Stimulated activated CD4-positive, alpha-beta T cell treated with anti-CD3 and anti-CD28 coated beads, Interleukin-12 subunit alpha, Interleukin-12 subunit beta, amount 100 ng/mL, for 24 hours (primary cell): ENCODE data around the gene LRRC10B.

Experiments used
- DNase-seq, 2 experiments: peaks; one replicate each; pipeline ENCODE4 v3.0.0-alpha.2; 2020; ENCODE audit warnings: low read depth in 2 of 2

Gene LRRC10B

GRCh38 chr11:61486779-61487178 lies 21.8 kb upstream of the LRRC10B start:
- no peak for DNase-seq

- DNase-seq = no peak
These were observed 21.1 kb upstream of the LRRC10B start for GRCh38 chr11:61487342-61488025.

DNA sequence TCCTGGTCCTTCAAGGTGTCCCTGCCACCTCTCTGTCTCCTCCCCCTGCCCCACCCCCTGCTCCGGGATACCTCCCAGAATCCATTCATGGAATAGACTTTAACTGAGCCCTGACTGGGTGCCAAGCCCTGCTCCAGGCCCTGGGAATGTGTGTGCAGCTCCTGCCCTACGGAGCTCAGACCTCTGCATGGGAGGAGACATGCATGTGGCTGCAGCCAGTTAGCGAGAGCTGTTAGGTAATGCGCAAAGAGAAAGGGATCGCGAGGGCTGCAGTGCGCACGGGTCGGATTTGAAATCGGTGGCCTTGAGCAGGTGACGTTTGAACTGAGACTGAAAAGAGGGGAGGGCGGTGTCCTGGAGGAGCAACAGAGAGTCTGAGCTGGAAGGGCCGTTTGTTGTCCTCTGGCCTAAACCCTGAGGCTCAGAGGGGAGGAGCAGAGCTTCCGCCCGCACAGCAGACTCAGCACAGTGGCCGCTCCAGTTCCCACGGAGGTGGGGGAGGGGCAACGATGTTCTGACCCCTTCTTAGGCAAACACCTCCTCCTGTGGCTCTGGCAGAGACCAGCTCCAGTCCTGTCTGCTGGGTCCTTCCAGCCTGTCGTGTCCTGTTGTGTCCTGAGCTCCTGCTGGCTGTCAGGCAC lies 19.8 kb upstream of the LRRC10B start:
- DNase-seq = no peak

GRCh38 chr11:61489833-61490721 lies 18.5 kb upstream of the LRRC10B start:
- DNase-seq = no peak

DNA sequence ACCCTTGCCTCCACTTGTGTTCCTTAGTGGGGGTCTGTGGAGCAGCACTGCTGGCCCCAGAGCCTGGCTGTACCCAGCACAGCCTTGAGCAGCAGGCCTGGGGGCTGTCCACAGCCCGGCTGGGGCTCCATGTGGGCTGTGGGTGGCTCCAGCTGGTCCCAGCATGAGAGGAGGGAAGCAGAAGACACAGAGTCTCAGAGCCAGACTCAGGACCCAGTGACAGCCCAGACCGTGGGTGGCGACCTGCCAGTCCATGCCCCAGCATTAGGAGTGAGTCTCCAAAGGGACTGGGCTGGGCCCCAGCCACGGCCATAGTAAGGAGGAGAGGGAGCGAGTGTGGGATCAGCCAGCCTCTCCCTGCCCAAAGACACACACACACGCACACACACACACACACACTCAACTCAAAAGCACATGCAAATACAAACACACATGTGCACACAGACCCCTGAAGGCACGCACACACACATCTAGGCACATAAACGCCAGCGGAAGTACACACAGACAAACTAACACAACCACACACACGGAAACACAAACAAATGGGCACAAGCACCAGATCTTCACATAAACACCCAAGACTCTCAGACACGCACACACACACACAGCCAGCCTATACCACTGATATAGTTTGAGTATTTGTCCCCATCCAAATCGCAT lies 16.7 kb upstream of the LRRC10B start:
- no peak for DNase-seq

DNA sequence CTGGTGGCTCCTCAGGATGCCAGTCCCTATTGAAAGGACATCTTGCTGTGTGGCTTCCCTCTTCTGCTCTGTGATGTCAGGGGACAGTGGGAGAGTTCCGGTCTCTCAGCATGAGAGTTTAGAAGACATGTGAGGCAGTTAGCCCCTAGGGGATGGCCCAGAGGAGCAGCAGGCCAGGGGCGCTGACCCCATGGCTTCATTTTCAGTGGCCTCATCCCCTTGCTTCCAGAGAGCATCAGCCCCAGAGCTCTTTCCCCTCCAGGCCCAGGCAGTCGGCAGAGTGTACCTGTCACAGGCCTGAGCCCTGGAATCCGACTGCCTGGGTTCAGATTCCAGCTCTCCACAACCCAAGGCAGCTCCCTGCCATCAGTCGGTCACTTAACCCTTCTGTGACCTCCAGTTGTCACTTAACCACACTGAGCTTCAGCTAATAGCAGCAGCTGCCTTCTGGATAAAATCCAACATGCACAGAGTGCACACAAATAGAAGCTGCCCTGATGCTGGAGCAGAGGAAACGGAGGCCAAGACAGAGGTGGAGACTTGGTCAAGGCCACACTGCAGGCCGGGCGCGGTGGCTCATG lies 14.1 kb upstream of the LRRC10B start:
- DNase-seq = no peak

DNA sequence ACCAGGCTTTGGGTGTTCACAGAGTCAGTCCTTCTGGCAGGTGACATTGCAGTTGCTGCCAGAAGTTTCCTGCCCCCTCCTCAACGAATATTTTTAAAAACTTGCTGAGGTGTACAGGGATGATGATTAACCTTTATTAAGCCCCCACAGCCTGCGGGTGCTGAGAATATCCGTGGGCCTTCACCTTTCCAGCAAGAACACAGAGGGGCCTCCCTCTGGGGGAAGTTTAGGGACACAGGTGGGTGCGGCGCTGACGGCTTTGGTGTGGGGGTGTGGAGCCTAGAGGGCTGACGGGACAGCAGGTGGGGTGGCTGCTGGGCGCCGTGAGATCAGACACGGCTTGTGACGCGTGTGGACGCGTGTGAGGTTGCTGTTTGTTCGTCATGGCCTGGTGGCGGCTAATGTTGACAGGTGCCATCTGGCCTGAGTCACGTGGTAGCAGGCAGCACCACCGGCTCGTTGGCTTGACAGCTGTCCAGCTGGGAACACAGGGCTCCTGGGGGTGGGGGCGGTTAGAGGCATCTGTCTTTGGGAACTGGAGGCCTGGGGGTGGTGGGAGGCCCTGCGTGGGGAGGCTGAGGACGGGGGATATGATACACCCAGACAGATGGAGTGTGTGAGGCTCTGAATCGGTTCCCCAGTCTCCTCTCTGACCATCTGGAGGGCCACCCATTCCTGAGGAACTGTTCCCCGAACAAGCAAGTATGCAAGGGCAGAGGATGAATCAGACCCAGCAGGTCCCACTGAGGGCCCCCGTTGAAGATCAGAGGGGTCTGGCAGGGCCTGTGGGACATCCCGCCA lies 12.5 kb upstream of the LRRC10B start:
- DNase-seq = no peak

DNA sequence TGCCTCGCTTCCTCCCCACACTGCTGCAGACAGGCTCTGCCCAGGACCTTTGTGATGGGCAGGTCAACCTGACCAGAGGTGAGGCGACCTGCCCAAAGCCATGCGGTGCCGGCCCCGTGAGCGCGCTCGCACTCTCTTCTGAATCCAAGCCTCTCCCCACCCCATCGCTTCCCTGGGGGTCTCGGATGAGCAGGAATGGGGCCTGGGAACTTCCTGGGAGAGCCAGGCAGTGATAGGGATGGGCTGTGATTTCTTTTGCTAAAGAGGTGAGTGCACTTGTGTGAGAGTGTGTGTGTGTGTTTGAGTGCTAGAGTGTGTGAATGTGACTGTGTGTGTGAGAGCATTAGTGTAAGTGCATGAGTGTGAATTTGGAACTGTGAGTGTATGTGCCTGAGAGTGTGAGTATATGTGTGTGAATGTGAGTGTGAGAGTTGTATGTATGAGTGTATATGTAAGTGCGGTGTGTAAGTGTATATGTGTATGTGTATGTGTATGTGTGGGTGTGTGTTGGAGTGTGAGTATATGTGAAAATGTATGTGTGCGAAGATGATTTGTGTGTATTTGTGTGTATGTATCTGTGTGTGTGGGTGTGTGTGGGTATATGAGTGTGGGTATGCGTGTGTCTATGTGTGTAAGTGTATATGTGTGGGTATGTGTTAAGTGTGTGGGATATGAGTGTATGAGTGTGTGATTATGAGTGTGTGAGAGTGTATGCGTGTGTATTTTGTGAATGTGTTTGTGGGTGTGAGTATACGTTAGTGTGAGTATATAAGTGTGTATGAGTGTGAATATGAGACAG lies 11.7 kb upstream of the LRRC10B start:
- no peak for DNase-seq

DNA sequence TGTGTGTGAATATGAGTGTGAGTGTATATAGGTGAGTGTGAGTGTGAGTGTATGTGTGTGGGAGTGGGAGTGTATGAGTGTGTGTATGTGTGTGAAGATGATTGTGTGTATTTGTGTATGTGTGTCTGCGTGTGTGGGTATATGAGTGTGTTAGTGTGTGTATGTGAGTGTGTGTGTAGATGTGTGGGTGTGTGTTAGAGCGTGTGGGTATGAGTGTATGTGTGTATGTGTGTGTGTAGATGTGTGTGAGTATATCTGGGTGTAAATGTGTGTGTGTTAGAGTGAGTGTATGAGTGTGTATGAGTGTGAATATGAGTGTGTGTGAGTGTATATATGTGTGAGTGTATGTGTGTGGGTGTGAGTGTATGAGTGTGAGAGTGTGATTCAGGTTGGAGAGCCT lies 11.1 kb upstream of the LRRC10B start:
- no peak for DNase-seq

DNA sequence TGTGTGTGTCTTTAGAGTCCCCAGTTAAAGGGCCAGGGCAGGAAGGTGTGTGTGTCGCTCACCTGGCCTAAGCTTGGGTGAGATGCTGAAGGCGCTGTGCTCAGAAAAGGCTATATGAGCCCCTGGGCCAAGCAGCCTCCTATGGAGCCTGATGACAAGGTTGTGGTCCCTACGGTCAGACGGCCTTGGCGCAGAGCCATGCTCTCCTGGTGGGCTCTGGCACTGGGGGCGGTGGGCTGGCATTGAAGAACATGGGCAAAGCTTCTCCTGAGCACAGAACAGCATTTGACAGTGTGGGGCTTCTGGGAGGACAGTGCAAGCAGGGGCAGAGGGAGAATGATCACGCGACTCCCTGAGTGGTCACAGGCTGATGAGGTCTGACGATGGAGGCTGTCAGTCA lies 10.7 kb upstream of the LRRC10B start:
- DNase-seq = no peak

DNA sequence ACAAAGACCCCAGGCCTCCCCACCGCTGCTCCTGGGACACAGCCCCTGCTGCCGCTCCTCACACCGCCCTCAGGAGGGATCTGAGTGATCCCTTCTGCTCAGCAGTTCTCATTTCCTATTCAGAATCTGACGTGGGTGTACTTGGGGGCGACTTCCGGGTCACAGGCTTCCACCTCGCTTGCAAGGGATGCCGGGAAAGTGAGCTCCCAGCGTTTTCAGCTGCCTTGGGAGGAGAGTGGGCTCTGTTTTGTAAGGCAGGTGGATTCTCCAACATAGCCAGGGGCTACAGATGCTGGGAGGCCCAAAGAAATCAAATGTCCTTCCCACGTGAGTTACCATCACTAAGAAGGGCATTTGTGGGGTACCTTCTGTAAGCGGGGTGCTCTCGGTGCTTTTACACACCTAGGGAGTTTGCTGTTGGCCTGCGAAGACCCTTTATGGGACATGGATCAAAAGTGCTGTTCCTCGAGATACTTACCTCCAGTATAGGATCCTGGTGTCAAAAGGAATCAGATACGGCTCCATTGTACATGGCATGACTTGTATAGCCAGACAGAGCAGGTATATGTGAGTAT lies 9.7 kb upstream of the LRRC10B start:
- DNase-seq = no peak

- no peak for DNase-seq
These were observed 8.6 kb upstream of the LRRC10B start for GRCh38 chr11:61499816-61500491.

DNA sequence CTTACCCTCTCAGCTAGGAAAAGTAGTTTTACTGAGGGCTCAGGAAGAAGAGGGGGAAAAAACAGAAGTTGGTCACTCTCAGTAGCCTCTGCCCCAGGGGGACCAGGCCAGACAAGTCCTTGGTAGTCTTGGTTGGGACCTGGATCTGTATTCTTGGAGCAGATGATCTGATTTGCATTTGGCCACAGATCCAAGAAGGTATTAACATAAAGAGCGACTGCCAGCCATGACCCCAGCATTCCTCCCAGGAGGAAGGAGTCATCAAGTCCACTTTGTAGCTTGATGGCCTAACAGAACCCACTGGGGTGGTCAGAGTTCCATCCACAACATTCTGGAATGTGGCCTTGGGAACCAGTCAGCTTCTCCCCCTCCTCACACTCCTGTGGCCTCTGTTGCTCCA lies 6.0 kb upstream of the LRRC10B start:
- no peak for DNase-seq

- no peak for DNase-seq
These were observed 5.3 kb upstream of the LRRC10B start for GRCh38 chr11:61503135-61503770.

DNA sequence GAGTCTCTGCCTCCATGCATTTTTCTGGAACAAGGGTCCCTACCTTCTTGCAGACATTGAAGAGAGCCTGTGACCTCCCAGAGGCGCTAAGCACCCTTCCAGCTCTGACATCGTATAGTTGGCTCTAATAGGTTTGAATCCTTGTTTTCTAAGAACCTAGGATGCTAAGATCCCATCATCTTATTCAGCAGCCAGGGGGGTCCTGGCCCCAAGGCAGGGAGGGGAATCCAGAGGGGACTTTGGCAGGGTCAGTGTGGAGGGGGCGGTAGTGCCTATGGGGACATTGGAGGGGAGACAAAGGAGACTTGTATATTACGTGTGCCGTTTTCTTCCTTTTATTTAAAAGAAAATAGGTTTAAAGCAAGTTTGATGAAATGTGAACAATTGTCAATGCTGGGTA lies 3.4 kb upstream of the LRRC10B start:
- no peak for DNase-seq

GRCh38 chr11:61505640-61506155 lies 2.9 kb upstream of the LRRC10B start:
- DNase-seq = no peak

- DNase-seq = no peak
These were observed 1.4 kb upstream of the LRRC10B start for GRCh38 chr11:61507012-61507768.
